ENCODE results near the gene CDC26.
"Not testable (repeated sequence)": the region's sequence is repeated elsewhere in the genome, so short reads cannot be mapped to it uniquely, and the experiment has no call there.

Gene CDC26

DNA sequence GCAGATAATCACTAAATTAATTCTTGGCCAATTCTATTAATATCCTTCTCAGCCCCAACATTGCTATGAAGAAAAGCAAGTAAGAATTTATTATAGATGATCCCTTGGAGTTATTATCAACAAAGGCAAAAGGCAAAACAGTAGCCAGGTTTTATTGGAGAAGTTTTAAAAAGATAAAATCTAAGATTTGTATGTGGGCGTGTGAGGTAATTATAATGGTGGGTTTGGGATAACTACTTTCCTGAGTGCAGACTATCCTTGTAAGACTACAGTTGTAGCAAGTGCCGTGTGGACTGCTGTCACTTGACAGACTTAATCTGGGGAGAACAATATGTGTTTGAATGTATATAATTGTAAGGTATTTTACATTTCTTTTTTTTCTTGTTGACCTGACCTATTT, 30.8 kb downstream of the CDC26 start:
- DNase-seq (ENCODE audit: insufficient read length, low spot score) (no peak), FAIRE-seq (no peak)

- DNase-seq (ENCODE audit: insufficient read length, low spot score) = no peak
- FAIRE-seq = no peak
Observed at GRCh38 chr9:113241161-113241560, 34.2 kb downstream of the CDC26 start.

GRCh38 chr9:113238859-113239232, 36.5 kb downstream of the CDC26 start:
- DNase-seq (ENCODE audit: insufficient read length, low spot score) (no peak), FAIRE-seq (no peak)

DNA sequence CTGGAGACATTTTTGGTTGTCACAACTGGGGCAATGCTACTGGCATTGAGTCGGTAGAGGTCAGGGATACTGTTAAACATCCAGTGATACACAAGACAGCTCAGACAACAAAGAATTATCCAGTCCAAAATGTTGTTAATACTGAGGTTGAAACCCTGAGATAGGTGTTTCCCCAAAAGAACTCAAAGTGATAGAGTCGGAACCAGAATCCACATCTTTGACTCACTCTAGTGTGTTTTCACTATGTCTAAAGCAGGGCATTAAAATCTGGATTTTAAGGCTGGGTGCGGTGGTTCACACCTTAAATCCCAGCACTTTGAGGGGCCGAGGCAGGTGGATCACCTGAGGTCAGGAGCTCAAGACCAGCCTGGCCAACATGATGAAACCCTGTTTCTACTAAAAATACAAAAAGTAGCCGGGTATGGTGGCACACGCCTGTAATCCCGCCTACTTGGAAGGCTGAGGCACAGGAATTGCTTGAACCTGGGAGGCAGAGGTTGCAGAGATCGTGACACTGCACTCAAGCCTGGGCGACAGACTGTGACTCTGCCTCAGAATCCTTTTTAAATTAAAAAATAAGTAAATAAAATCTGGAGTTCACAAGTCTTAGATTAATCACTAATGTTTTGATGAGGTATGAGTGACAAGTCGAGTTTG, 37.0 kb downstream of the CDC26 start:
- DNase-seq (ENCODE audit: insufficient read length, low spot score) (no peak), FAIRE-seq (no peak)

- no peak for FAIRE-seq
- no peak for DNase-seq (ENCODE audit: insufficient read length, low spot score)
Observed at GRCh38 chr9:113237026-113237425, 38.3 kb downstream of the CDC26 start.

GRCh38 chr9:113235701-113236255, 39.6 kb downstream of the CDC26 start:
- not testable (repeated sequence) for DNase-seq (ENCODE audit: insufficient read length, low spot score); FAIRE-seq

DNA sequence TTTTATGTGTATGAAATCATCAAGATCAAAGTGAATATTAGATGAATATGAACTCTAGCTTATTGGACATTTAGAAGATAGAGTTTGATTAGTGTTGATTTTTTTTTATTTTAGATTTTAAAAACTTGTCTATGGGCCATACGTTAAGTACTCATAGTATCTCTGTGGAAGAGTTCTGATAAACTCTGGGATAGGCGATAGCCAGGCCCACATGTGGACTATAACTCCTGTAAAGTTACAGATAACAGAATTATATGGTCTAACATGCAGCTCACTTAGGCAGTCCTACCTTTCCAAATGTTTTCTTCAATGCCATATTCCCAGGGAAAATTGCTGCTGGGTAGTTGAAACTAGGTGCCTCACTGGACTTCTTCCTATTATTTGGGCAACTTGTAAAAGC, 43.7 kb downstream of the CDC26 start:
- no peak for FAIRE-seq
- DNase-seq (ENCODE audit: insufficient read length, low spot score) = no peak

DNA sequence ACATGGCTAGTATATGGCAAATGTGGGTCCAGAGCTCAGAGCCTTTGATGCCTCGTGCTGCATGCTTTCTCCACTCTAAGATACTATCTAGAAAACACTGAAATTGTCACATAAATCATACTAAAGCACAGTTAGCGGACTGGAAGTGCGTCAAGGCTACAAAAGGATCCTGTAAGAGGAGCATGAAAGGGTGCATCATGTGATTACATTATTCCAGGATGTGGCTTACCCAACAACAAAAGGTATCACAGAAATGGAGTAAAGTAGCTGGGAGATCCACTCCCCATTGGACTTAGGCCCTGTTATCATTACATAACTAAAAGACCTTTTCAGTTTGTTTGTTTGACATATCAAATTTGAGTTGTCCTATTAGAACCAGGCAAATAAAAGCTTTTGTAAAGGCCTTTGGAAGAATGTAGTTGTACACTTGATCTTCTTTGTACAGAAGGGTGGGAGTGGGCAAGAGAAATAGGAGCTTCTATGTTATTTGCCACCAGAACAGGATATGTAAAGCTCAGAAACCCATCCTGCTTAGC, 47.2 kb downstream of the CDC26 start:
- no peak for FAIRE-seq
- DNase-seq (ENCODE audit: insufficient read length, low spot score) = no peak

DNA sequence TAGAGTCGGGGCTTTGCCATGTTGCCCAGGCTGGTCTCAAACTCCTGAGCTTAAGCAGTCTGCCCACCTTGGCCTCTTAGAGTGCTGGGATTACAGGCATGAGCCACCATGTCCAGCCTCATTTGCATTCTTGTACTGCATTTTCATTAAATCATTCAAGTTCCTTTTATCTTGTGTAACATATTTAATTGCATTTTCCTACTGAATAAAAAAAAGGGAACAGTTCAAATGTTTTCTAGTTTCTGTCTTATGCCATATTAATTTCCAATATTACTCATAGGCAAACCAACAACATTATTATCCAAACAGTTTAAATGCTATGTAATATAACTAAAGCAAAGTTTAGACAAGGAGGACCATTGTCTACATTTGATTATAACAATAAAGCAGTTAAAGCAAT, 47.9 kb downstream of the CDC26 start:
- FAIRE-seq = no peak
- DNase-seq (ENCODE audit: insufficient read length, low spot score) = no peak

- FAIRE-seq = no peak
- DNase-seq (ENCODE audit: insufficient read length, low spot score) = no peak
Observed at GRCh38 chr9:113223963-113224362, 51.4 kb downstream of the CDC26 start.

- DNase-seq (ENCODE audit: insufficient read length, low spot score) = no peak
- no peak for FAIRE-seq
Observed at GRCh38 chr9:113222482-113222841, 52.9 kb downstream of the CDC26 start.

DNA sequence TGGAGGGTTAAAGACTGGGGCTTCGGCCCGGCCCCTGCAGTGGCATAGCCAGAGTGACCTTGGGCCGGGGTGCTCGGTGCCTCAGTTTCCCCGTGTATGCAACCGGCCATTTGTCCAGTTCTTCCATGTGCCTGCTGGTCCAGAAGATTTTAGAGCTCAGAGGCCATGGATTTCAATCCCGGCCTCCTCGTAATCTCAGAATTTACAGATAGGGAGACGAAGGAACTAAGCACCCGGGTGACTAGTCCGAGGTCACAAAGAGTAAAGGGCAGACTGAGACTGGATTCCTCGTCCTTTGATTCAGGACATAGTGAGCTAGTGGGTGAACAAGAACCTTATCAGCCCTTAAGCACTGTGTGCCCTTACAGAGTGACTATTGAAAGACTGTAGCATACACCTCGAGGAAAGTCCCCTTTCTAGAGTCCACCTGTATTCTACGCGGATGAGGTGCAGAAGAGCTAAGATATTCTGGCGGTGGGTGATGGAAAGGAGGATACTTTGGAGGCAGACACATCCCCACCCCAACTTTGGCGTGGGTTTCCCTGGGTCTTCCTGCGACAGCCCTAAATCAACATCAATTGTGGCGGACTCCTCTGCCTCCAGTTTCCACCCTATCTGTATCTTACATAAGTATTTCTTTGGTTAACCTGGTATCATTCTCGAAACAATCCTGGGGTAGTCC, 53.4 kb downstream of the CDC26 start:
- DNase-seq (ENCODE audit: insufficient read length, low spot score) = no peak
- no peak for FAIRE-seq

- peak; percentile 58 for FAIRE-seq
- DNase-seq (ENCODE audit: insufficient read length, low spot score) = peak; percentile 98
Observed at GRCh38 chr9:113221003-113221799, 54.2 kb downstream of the CDC26 start, which contains the start of the genes FKBP15 and SLC31A1. FKBP15 (minus strand) TSS chr9:113221277; CDS start chr9:113221243, 34 bp downstream. SLC31A1 (plus strand) TSS chr9:113221544; CDS start chr9:113256149, 34,605 bp downstream.

DNA sequence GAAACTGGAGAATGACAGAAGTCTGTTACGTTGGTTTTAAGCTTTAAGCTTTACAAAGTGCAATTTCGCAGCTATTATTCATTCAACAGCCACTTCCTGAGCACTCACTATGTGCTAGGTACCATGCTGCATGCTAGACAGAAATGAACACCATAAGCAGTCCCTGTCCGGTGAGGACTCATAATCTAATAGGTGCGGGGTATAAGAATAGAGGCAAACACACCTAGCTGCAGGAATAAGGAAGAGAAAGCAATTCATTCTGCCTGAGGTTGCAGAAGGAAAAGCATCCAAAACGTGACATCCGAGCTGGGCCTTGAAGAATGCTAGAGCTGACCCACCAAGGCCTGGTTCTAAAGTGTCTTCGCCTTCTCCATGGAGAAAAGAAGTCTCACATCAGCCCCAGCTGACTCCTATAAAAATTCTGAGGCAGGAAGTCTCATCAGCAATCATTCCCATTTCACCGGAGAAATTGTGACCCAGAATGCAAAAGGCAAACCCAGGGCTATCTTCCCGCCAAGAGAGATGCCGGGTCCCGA, 54.8 kb downstream of the CDC26 start:
- no peak for DNase-seq (ENCODE audit: insufficient read length, low spot score)
- no peak for FAIRE-seq

GRCh38 chr9:113219969-113220368, 55.4 kb downstream of the CDC26 start:
- FAIRE-seq = no peak
- DNase-seq (ENCODE audit: insufficient read length, low spot score) = no peak

DNA sequence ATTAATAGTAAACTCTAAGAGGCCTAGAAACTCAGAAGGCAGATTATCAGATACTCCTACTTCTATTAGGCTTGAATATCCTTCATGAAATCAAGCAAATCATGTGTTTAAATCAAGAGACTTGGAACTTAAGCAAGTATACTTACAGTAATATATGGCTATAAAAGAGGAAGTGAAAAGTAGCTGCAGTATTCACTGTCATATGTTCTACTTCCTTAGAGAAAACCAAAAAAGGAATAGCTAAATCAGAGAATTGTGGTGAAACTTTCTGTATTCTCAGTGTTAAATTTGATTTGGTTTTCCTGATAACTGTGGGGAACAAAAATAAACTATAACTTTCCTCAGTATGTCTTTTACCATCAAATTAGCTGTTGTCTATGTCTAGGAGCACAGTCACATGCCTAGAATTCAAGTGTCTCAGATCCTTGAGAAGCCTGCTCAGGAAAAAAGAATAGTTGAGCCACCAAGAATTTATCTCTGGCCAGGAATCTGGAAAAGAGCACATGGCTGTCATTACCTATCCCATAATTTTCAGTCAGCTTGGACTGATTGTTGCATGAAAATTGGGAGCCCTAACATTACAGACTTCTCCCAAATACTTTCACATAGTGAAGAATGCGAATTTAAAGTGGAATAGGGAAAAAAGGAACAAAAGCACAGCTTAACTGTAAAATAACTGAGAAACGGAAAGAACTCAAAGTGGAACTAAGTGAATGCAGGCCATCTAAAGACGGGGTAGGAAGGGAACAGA, 56.0 kb downstream of the CDC26 start:
- DNase-seq (ENCODE audit: insufficient read length, low spot score) (no peak), FAIRE-seq (no peak)
